IMR-90 (cell line): ENCODE data around the gene LRRC4C. TPM values are rescaled to one million over a fixed set of nuclear protein-coding genes. Genes with fewer than 3 reads are reported as not detected.

Experiments
- ATAC-seq: fragments of 200-7000 bp; cut with Tn5 transposase; 2 replicates; pipeline ENCODE4 v1.9.1; 2020; ENCODE audit warnings: low read depth, mild to moderate bottlenecking, moderate library complexity
- BruUV-seq: library from RNA; stranded (reverse); fragments of 400-500 nt; replicated peaks from 2 replicates; lab custom pipeline; 2021; lab: Mats Ljungman, UMichigan
- CTCF ChIA-PET: fragments of 300-600 bp; formaldehyde crosslinking; extraction: SDS; loops from one replicate; lab custom pipeline; 2021; ENCODE audit warnings: antibody characterized with exemption; lab: Yijun Ruan, JAX
- POLR2A ChIA-PET: fragments of 300-600 bp; sonication (Branson Sonifier 250); formaldehyde crosslinking; loops from one replicate; lab custom pipeline; 2022; ENCODE audit warnings: antibody characterized with exemption; ENCODE audit not compliant: unreplicated experiment; lab: Charles Lee
- DNase-seq: peaks from one replicate; pipeline ENCODE4 v3.0.0; 2013
- H2AFZ ChIP-seq: replicated peaks from 2 replicates; pipeline ENCODE3; 2013; ENCODE audit warnings: low read length, mild to moderate bottlenecking; ENCODE audit not compliant: poor library complexity
- H2AK5ac ChIP-seq: 2 replicates; pipeline ENCODE4 v1.6.1; 2013; ENCODE audit warnings: low read depth, low read length, inconsistent platforms
- H2AK9ac ChIP-seq: replicated peaks from 2 replicates; pipeline ENCODE3; 2013; ENCODE audit warnings: mild to moderate bottlenecking, low read depth, low read length, moderate library complexity; ENCODE audit not compliant: poor library complexity
- H2BK120ac ChIP-seq: 2 replicates; pipeline ENCODE4 v1.6.1; 2013; ENCODE audit warnings: low read depth, low read length, inconsistent platforms
- H2BK15ac ChIP-seq: 3 replicates; pipeline ENCODE4 v1.6.1; 2013; ENCODE audit warnings: low read depth, low read length, inconsistent platforms
- H2BK20ac ChIP-seq: 2 replicates; pipeline ENCODE4 v1.6.1; 2013; ENCODE audit warnings: low read depth, mild to moderate bottlenecking, inconsistent platforms, low read length, moderate library complexity
- H2BK5ac ChIP-seq: 2 replicates; pipeline ENCODE4 v1.6.1; 2013; ENCODE audit warnings: mild to moderate bottlenecking, low read depth, low read length, inconsistent platforms; ENCODE audit not compliant: poor library complexity, severe bottlenecking
- H3K14ac ChIP-seq: replicated peaks from 2 replicates; pipeline ENCODE4 v1.6.1; 2013; ENCODE audit warnings: low read depth, low read length, inconsistent platforms
- H3K18ac ChIP-seq: 2 replicates; pipeline ENCODE4 v1.6.1; 2013; ENCODE audit warnings: low read depth, low read length, control low read depth
- H3K23ac ChIP-seq: 2 replicates; pipeline ENCODE4 v1.6.1; 2013; ENCODE audit warnings: low read depth, low read length, inconsistent platforms
- H3K27ac ChIP-seq: 2 replicates; pipeline ENCODE4 v1.5.1; 2013; ENCODE audit warnings: mild to moderate bottlenecking, control low read depth, low read length; ENCODE audit not compliant: insufficient read depth
- H3K27me3 ChIP-seq: 2 replicates; pipeline ENCODE4 v1.6.1; 2013; ENCODE audit warnings: low read length; ENCODE audit not compliant: control insufficient read depth, insufficient read depth
- H3K36me3 ChIP-seq: 2 replicates; pipeline ENCODE4 v1.6.1; 2013; ENCODE audit warnings: low read length, mixed read lengths; ENCODE audit not compliant: control insufficient read depth, insufficient read depth
- H3K4ac ChIP-seq: 2 replicates; pipeline ENCODE4 v1.6.1; 2013; ENCODE audit warnings: low read depth, low read length, inconsistent platforms
- H3K4me1 ChIP-seq: 2 replicates; pipeline ENCODE4 v1.6.1; 2013; ENCODE audit warnings: low read length, mixed read lengths; ENCODE audit not compliant: control insufficient read depth, insufficient read depth
- H3K4me2 ChIP-seq: 2 replicates; pipeline ENCODE4 v1.6.1; 2013; ENCODE audit warnings: low read depth, mild to moderate bottlenecking, control low read depth, low read length, moderate library complexity
- H3K4me3 ChIP-seq: 2 replicates; pipeline ENCODE4 v1.5.1; 2013; ENCODE audit warnings: low read depth, mild to moderate bottlenecking, control low read depth, low read length, moderate library complexity; ENCODE audit not compliant: insufficient read depth
- H3K56ac ChIP-seq: 2 replicates; pipeline ENCODE4 v1.6.1; 2013; ENCODE audit warnings: low read length, inconsistent platforms; ENCODE audit not compliant: insufficient read depth; ENCODE audit errors: extremely low read depth
- H3K79me1 ChIP-seq, 2 experiments: 2 replicates each; pipeline ENCODE4 v1.6.1; 2013; ENCODE audit warnings: low read length in 2 of 2, inconsistent platforms in 1 of 2, low read depth in 1 of 2
- H3K9ac ChIP-seq: 2 replicates; pipeline ENCODE4 v1.6.1; 2013; ENCODE audit warnings: low read depth, low read length, control low read depth
- H3K9me1 ChIP-seq: 2 replicates; pipeline ENCODE4 v1.6.1; 2013; ENCODE audit warnings: low read length, inconsistent platforms; ENCODE audit not compliant: insufficient read depth
- H3K9me3 ChIP-seq: 2 replicates; pipeline ENCODE4 v1.6.1; 2013; ENCODE audit warnings: low read length; ENCODE audit not compliant: control insufficient read depth, insufficient read depth
- H4K20me1 ChIP-seq: 2 replicates; pipeline ENCODE4 v1.6.1; 2013; ENCODE audit warnings: low read length, inconsistent platforms; ENCODE audit not compliant: insufficient read depth
- H4K5ac ChIP-seq: 2 replicates; pipeline ENCODE4 v1.6.1; 2013; ENCODE audit warnings: mild to moderate bottlenecking, low read depth, low read length, control low read depth
- H4K8ac ChIP-seq, 2 experiments: 2 replicates each; pipeline ENCODE4 v1.6.1; 2013; ENCODE audit warnings: low read depth in 2 of 2, low read length in 2 of 2, control low read depth in 1 of 2, inconsistent platforms in 1 of 2
- H4K91ac ChIP-seq: 2 replicates; pipeline ENCODE4 v1.6.1; 2013; ENCODE audit warnings: low read depth, low read length, inconsistent platforms; ENCODE audit not compliant: insufficient read depth
- BHLHE40 ChIP-seq: fragments of 150-350 bp; IDR thresholded peaks from 2 replicates; pipeline ENCODE4 v1.6.1; 2016; ENCODE audit warnings: mild to moderate bottlenecking, low read depth, low read length
- CEBPB ChIP-seq: IDR thresholded peaks from 2 replicates; pipeline ENCODE4 v1.6.1; 2012; ENCODE audit warnings: low read depth, low read length, improper control_type of control experiment
- CHD1 ChIP-seq: IDR thresholded peaks from 2 replicates; pipeline ENCODE4 v1.6.1; 2012; ENCODE audit warnings: low read depth, low read length, improper control_type of control experiment
- FOS ChIP-seq: fragments of 150-350 bp; IDR thresholded peaks from 2 replicates; pipeline ENCODE4 v1.6.1; 2016; ENCODE audit warnings: low read depth, low read length
- MAFK ChIP-seq: IDR thresholded peaks from 2 replicates; pipeline ENCODE4 v1.6.1; 2012; ENCODE audit warnings: low read depth, low read length, improper control_type of control experiment
- MAZ ChIP-seq: IDR thresholded peaks from 2 replicates; pipeline ENCODE4 v1.6.1; 2012; ENCODE audit warnings: low read depth, mild to moderate bottlenecking, low read length, improper control_type of control experiment, moderate library complexity, borderline replicate concordance
- MXI1 ChIP-seq: IDR thresholded peaks from 2 replicates; pipeline ENCODE4 v1.6.1; 2012; ENCODE audit warnings: low read depth, mild to moderate bottlenecking, low read length, moderate library complexity, borderline replicate concordance
- NFE2L2 ChIP-seq: fragments of 150-350 bp; IDR thresholded peaks from 2 replicates; pipeline ENCODE4 v1.6.1; 2016; ENCODE audit warnings: low read depth, mild to moderate bottlenecking, low read length
- POLR2A ChIP-seq: IDR thresholded peaks from 2 replicates; pipeline ENCODE4 v1.6.1; 2012; ENCODE audit warnings: mild to moderate bottlenecking, low read depth, low read length
- RAD21 ChIP-seq: IDR thresholded peaks from 2 replicates; pipeline ENCODE4 v1.6.1; 2012; ENCODE audit warnings: low read length, improper control_type of control experiment
- RCOR1 ChIP-seq: IDR thresholded peaks from 2 replicates; pipeline ENCODE4 v1.6.1; 2012; ENCODE audit warnings: mild to moderate bottlenecking, low read length, improper control_type of control experiment; ENCODE audit not compliant: insufficient replicate concordance
- RFX5 ChIP-seq: IDR thresholded peaks from 2 replicates; pipeline ENCODE4 v1.8.0; 2012; ENCODE audit warnings: low read depth, mild to moderate bottlenecking, low read length, moderate library complexity
- SMC3 ChIP-seq: fragments of 150-350 bp; IDR thresholded peaks from 2 replicates; pipeline ENCODE4 v1.6.1; 2016; ENCODE audit warnings: low read depth, mild to moderate bottlenecking, antibody characterized with exemption, low read length, moderate library complexity
- USF2 ChIP-seq: fragments of 150-350 bp; IDR thresholded peaks from 2 replicates; pipeline ENCODE4 v1.6.1; 2017; ENCODE audit warnings: mild to moderate bottlenecking, antibody characterized with exemption, low read length, low read depth
- WGBS, 2 experiments: methylation state at CpG; one replicate each; pipeline versions ENCODE4 v1.1.5 to v1.1.7; 2013; ENCODE audit warnings: missing lambda C conversion rate in 2 of 2; ENCODE audit not compliant: insufficient read length in 1 of 2; ENCODE audit errors: extremely low coverage in 2 of 2; 5-methylcytosine and 5-hydroxymethylcytosine counted together
- dilution Hi-C: fragments of 300-500 bp; cut with HindIII; formaldehyde crosslinking; loops from one replicate; pipeline ENCODE4 v1.14.3; 2018; ENCODE audit warnings: low sequenced_read_pairs; ENCODE audit not compliant: unreplicated experiment
- in situ Hi-C: fragments of 300-500 bp; cut with MboI; formaldehyde crosslinking; loops from 3 replicates; pipeline ENCODE4 v1.14.3; 2019; ENCODE audit warnings: low sequenced_read_pairs, inconsistent platforms, mixed read lengths
- intact Hi-C: fragments of 100-400 bp; cut with micrococcal nuclease; formaldehyde crosslinking; loops from 2 replicates; pipeline ENCODE4 v1.10.0; 2022
- polyA plus RNA-seq, 3 experiments: library from polyadenylated mRNA; depleted of rRNA; stranded (reverse); fragments of >200 nt; gene quantifications; 2 replicates each; pipeline ENCODE4 v1.2.3, GENCODE V29; 2012; ENCODE audit warnings: low replicate concordance in 1 of 3
- total RNA-seq: library from RNA; depleted of rRNA; stranded (reverse); fragments of >200 nt; gene quantifications from 2 replicates; pipeline ENCODE4 v1.2.3, GENCODE V29; 2012
- TF ChIP-seq, protein P1 (sequence below): fragments of 150-350 bp; IDR thresholded peaks from 2 replicates; pipeline ENCODE4 v1.6.1; 2016; ENCODE audit warnings: low read depth, mild to moderate bottlenecking, low read length, moderate library complexity, borderline replicate concordance
- TF ChIP-seq, protein P2 (sequence below): conservative IDR thresholded peaks from 2 replicates; pipeline ENCODE4 v1.5.1; 2012; ENCODE audit warnings: mild to moderate bottlenecking, low read depth, low read length, improper control_type of control experiment

Gene LRRC4C
- total and polyA plus RNA-seq, 2 of the 4 experiments (the other 2 are of a cell fraction), result under 0.01 to 0.03 TPM

GRCh38 chr11:40381481-40381880 lies 1078.0 kb downstream of the LRRC4C start:
- Histone ChIP-seq H4K91ac (no peak overlapping the region), H2AFZ (no peak overlapping the region), H3K27ac (no peak overlapping the region), H3K4ac (no peak overlapping the region), H2BK120ac (no peak overlapping the region), H4K8ac (no peak overlapping the region), H3K9ac (no peak overlapping the region), H3K9me1 (no peaks in the 10 kb centered on the region), H3K4me2 (no peak overlapping the region), H3K36me3 (no peaks in the 10 kb centered on the region), H2BK20ac (no peak overlapping the region), H2BK5ac (no peak overlapping the region), H3K23ac (no peak overlapping the region), H3K4me3 (no peak overlapping the region), H3K4me1 (no peaks in the 10 kb centered on the region), H4K20me1 (no peaks in the 10 kb centered on the region), H3K79me1 (no peaks in the 10 kb centered on the region), H3K56ac (no peak overlapping the region), H2AK9ac (no peak overlapping the region), H3K9me3 (no peaks in the 10 kb centered on the region), H3K18ac (no peak overlapping the region), H2AK5ac (no peak overlapping the region), H2BK15ac (no peak overlapping the region), H3K27me3 (no peaks in the 10 kb centered on the region), H3K14ac (no peak overlapping the region), H4K5ac (no peak overlapping the region)
- in situ Hi-C loops, result no loop called here
- no peak for TF ChIP-seq POLR2A
- TF ChIP-seq MAZ, result no peak
- TF ChIP-seq CHD1, result no peak
- no peak for TF ChIP-seq CEBPB
- no peak for TF ChIP-seq FOS
- TF ChIP-seq MAFK, result no peak
- no peak for TF ChIP-seq NFE2L2
- TF ChIP-seq, protein P1, sequence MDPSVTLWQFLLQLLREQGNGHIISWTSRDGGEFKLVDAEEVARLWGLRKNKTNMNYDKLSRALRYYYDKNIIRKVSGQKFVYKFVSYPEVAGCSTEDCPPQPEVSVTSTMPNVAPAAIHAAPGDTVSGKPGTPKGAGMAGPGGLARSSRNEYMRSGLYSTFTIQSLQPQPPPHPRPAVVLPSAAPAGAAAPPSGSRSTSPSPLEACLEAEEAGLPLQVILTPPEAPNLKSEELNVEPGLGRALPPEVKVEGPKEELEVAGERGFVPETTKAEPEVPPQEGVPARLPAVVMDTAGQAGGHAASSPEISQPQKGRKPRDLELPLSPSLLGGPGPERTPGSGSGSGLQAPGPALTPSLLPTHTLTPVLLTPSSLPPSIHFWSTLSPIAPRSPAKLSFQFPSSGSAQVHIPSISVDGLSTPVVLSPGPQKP, result no peak
- TF ChIP-seq RFX5, result no peak
- TF ChIP-seq, protein P2, sequence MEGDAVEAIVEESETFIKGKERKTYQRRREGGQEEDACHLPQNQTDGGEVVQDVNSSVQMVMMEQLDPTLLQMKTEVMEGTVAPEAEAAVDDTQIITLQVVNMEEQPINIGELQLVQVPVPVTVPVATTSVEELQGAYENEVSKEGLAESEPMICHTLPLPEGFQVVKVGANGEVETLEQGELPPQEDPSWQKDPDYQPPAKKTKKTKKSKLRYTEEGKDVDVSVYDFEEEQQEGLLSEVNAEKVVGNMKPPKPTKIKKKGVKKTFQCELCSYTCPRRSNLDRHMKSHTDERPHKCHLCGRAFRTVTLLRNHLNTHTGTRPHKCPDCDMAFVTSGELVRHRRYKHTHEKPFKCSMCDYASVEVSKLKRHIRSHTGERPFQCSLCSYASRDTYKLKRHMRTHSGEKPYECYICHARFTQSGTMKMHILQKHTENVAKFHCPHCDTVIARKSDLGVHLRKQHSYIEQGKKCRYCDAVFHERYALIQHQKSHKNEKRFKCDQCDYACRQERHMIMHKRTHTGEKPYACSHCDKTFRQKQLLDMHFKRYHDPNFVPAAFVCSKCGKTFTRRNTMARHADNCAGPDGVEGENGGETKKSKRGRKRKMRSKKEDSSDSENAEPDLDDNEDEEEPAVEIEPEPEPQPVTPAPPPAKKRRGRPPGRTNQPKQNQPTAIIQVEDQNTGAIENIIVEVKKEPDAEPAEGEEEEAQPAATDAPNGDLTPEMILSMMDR, result no peak
- TF ChIP-seq USF2, result no peak
- no peak for TF ChIP-seq MXI1
- TF ChIP-seq RAD21, result no peak
- no peak for TF ChIP-seq SMC3
- TF ChIP-seq BHLHE40, result no peak
- TF ChIP-seq RCOR1, result no peak
- dilution Hi-C loops, result no loop called here
- CTCF ChIA-PET, result interaction anchor here (0.6 kb wide), 1 partner anchor 74 kb away, joined by 4 read pairs; no protein-coding TSS in a partner anchor
- DNase-seq (no peak), ATAC-seq (no peak)
- no TSS peak for BruUV-seq
- intact Hi-C loops, result no loop called here
- POLR2A ChIA-PET, result no interaction called here
- WGBS, 2 experiments, result no CpG with 5 or more reads among the region's 3 CpGs
